Measurements from ENCODE around the gene ZNHIT3.

Gene ZNHIT3

GRCh38 chr17:36544044-36544306, 57.5 kb downstream of the ZNHIT3 start:
- Mint-ChIP-seq H3K27ac (peak overlapping the region; percentile 97), H3K36me3 (ENCODE audit: low read depth) (peaks cover 22% of the 10 kb centered on the region), H3K4me3 (peak overlapping the region; percentile 100), H3K9me3 (no peaks in the 10 kb centered on the region), H3K4me1 (ENCODE audit: low read depth) (peaks cover 19% of the 10 kb centered on the region), H3K27me3 (ENCODE audit: low read depth) (no peaks in the 10 kb centered on the region)

- H3K27me3 Mint-ChIP-seq (ENCODE audit: low read depth), result no peaks in the 10 kb centered on the region
- peak within 1 kb of the TSS; percentile 97 for H3K27ac Mint-ChIP-seq
- peaks cover 21% of the 10 kb centered on the region for H3K36me3 Mint-ChIP-seq (ENCODE audit: low read depth)
- H3K4me3 Mint-ChIP-seq, result peak within 1 kb of the TSS; percentile 100
- peaks cover 19% of the 10 kb centered on the region for H3K4me1 Mint-ChIP-seq (ENCODE audit: low read depth)
- H3K9me3 Mint-ChIP-seq, result no peaks in the 10 kb centered on the region
These were observed 58.0 kb downstream of the ZNHIT3 start, which contains the start of gene GGNBP2 for GRCh38 chr17:36544307-36545076. GGNBP2 (plus strand) TSS chr17:36544919; CDS start chr17:36545725, 806 bp downstream.

GRCh38 chr17:36545077-36545464, 58.6 kb downstream of the ZNHIT3 start:
- H3K4me3 Mint-ChIP-seq, result peak overlapping the region; percentile 100
- peaks cover 18% of the 10 kb centered on the region for H3K36me3 Mint-ChIP-seq (ENCODE audit: low read depth)
- H3K27ac Mint-ChIP-seq, result peak overlapping the region; percentile 97
- H3K9me3 Mint-ChIP-seq, result no peaks in the 10 kb centered on the region
- no peaks in the 10 kb centered on the region for H3K27me3 Mint-ChIP-seq (ENCODE audit: low read depth)
- H3K4me1 Mint-ChIP-seq (ENCODE audit: low read depth), result peaks cover 20% of the 10 kb centered on the region

Measured in T-helper 1 cell treated with Interleukin-12 subunit alpha and Interleukin-12 subunit beta and Interleukin-4 antibody, amounts not matched to agents 30 μg/mL and 1 μg/mL, for 36 hours (primary cell).